Measurements from ENCODE around the gene COL18A1. TPM values are rescaled to one million over a fixed set of nuclear protein-coding genes. Genes with fewer than 3 reads are reported as not detected.
A peak's percentile ranks its signal among the peaks of the same experiment; 100 is the strongest.

COL18A1 gene
- total RNA-seq, 4 donors from 2014 or later = 124 to 224 (median 173) TPM

- WGBS, 2 donors = 96% methylated on average over 17 of the region's 17 CpGs
- DNase-seq (ENCODE audit: low spot score in 2 of 2) = no peak
- Histone ChIP-seq H3K27ac (no peak overlapping the region), H3K4me3 (no peak overlapping the region), H3K4me1 (peaks cover 0 to 25% (median 12%) of the 10 kb centered on the region in 4 donors), H3K27me3 (peaks cover 0 to 11% of the 10 kb centered on the region in 2 donors), H3K9me3 (peaks cover 0 to 21% (median 0%) of the 10 kb centered on the region in 4 donors), H3K36me3 (no peaks in the 10 kb centered on the region)
- TF ChIP-seq CTCF (IDR thresholded peaks at IDR 0.05) = no peak
- no peak for TF ChIP-seq EP300 (IDR thresholded peaks at IDR 0.05)
- TF ChIP-seq POLR2A (IDR thresholded peaks at IDR 0.05) = no peak
These were observed 2.8 kb upstream of the COL18A1 start for GRCh38 chr21:45401916-45402900.

- H3K36me3 ChIP-seq = no peaks in the 10 kb centered on the region
- DNase-seq (ENCODE audit: low spot score in 2 of 2) = no peak
- no peak overlapping the region for H3K4me3 ChIP-seq
- peak overlapping the region in 2 of 4 donors; percentile 45 to 81 for H3K27ac ChIP-seq
- H3K4me1 ChIP-seq = peaks cover 0 to 33% (median 12%) of the 10 kb centered on the region in 4 donors
- 80 to 90% methylated on average over 5 to 7 of the region's 7 CpGs for WGBS, 2 donors
- TF ChIP-seq CTCF (IDR thresholded peaks at IDR 0.05) (no peak), EP300 (IDR thresholded peaks at IDR 0.05) (no peak)
- peaks cover 0 to 11% of the 10 kb centered on the region in 2 donors for H3K27me3 ChIP-seq
- H3K9me3 ChIP-seq = peaks cover 0 to 21% (median 0%) of the 10 kb centered on the region in 4 donors
These were observed 1.7 kb upstream of the COL18A1 start for GRCh38 chr21:45403133-45403824.

- TF ChIP-seq POLR2A (IDR thresholded peaks at IDR 0.05) (no peak), CTCF (IDR thresholded peaks at IDR 0.05) (no peak), EP300 (IDR thresholded peaks at IDR 0.05) (no peak)
- H3K4me3 ChIP-seq = peak overlapping the region; percentile 21 to 58 (median 51)
- peaks cover 0 to 21% (median 0%) of the 10 kb centered on the region in 4 donors for H3K9me3 ChIP-seq
- H3K4me1 ChIP-seq = peaks cover 0 to 39% (median 12%) of the 10 kb centered on the region in 4 donors
- H3K27ac ChIP-seq = peak overlapping the region in 3 of 4 donors; percentile 45 to 81 (median 66)
- H3K36me3 ChIP-seq = no peaks in the 10 kb centered on the region
- peaks cover 0 to 11% of the 10 kb centered on the region in 2 donors for H3K27me3 ChIP-seq
- 27 to 36% methylated on average over 37 of the region's 39 CpGs for WGBS, 2 donors
- peak; percentile 36 to 37 for DNase-seq (ENCODE audit: low spot score in 2 of 2)
These were observed 888 bp upstream of the COL18A1 start for GRCh38 chr21:45403825-45404729.

- peaks cover 0 to 52% (median 15%) of the 10 kb centered on the region in 4 donors for H3K4me1 ChIP-seq
- TF ChIP-seq CTCF (IDR thresholded peaks at IDR 0.05) (no peak), POLR2A (IDR thresholded peaks at IDR 0.05) (peak in 1 of 2 donors; percentile 50), EP300 (IDR thresholded peaks at IDR 0.05) (no peak)
These were observed 380 bp downstream of the COL18A1 start for GRCh38 chr21:45405271-45405818.

More at GRCh38 chr21:45405271-45405818, 380 bp downstream of the COL18A1 start:
- peaks cover 0 to 21% (median 0%) of the 10 kb centered on the region in 4 donors for H3K9me3 ChIP-seq
- peak overlapping the region; percentile 47 to 94 (median 78) for H3K27ac ChIP-seq
- peak overlapping the region; percentile 38 to 58 (median 48) for H3K4me3 ChIP-seq
- peaks cover 0 to 11% of the 10 kb centered on the region in 2 donors for H3K27me3 ChIP-seq
- no peaks in the 10 kb centered on the region for H3K36me3 ChIP-seq
- 2% methylated on average over 9 of the region's 86 CpGs; no CpG with 5 or more reads in 1 of the 2 donors for WGBS, 2 donors
- DNase-seq (ENCODE audit: low spot score in 2 of 2) = peak in 1 of 2 donors; percentile 31
